Ovary (tissue), 3 donors: ENCODE data around the gene SKI.

ENCODE experiments used
- CTCF ChIP-seq, 3 donors: fragments of 450-650 bp in 2 of 3; fragments of 200-600 bp in 1 of 3; IDR thresholded peaks; one replicate each; pipeline versions ENCODE4 v1.5.1 to v1.8.0; 2016 to 2022; ENCODE audit warnings: antibody characterized with exemption in 3 of 3, mild to moderate bottlenecking in 1 of 3
- POLR2A ChIP-seq: fragments of 450-650 bp; IDR thresholded peaks from one replicate; pipeline ENCODE4 v1.6.1; 2017; ENCODE audit warnings: antibody characterized with exemption, mild to moderate bottlenecking, moderate library complexity
- donor health status: DM: no; HTN: no; CAD: no.

- TF ChIP-seq POLR2A = no peak
- TF ChIP-seq CTCF (IDR thresholded peaks at IDR 0.05) = no peak
Observed at GRCh38 chr1:2215329-2215728, 12.8 kb upstream of the SKI start.
